HG03342 (cell line): ENCODE measurements around the gene CHST10.
"Not testable (repeated sequence)": the region's sequence is repeated elsewhere in the genome, so short reads cannot be mapped to it uniquely, and the experiment has no call there.

Source experiments
- ATAC-seq: cut with Tn5 transposase; IDR thresholded peaks from one replicate; pipeline ENCODE4 v1.9.1; 2021; ENCODE audit warnings: mild to moderate bottlenecking, moderate library complexity; ENCODE audit not compliant: unreplicated experiment

The CHST10 gene, protein sequence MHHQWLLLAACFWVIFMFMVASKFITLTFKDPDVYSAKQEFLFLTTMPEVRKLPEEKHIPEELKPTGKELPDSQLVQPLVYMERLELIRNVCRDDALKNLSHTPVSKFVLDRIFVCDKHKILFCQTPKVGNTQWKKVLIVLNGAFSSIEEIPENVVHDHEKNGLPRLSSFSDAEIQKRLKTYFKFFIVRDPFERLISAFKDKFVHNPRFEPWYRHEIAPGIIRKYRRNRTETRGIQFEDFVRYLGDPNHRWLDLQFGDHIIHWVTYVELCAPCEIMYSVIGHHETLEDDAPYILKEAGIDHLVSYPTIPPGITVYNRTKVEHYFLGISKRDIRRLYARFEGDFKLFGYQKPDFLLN

DNA sequence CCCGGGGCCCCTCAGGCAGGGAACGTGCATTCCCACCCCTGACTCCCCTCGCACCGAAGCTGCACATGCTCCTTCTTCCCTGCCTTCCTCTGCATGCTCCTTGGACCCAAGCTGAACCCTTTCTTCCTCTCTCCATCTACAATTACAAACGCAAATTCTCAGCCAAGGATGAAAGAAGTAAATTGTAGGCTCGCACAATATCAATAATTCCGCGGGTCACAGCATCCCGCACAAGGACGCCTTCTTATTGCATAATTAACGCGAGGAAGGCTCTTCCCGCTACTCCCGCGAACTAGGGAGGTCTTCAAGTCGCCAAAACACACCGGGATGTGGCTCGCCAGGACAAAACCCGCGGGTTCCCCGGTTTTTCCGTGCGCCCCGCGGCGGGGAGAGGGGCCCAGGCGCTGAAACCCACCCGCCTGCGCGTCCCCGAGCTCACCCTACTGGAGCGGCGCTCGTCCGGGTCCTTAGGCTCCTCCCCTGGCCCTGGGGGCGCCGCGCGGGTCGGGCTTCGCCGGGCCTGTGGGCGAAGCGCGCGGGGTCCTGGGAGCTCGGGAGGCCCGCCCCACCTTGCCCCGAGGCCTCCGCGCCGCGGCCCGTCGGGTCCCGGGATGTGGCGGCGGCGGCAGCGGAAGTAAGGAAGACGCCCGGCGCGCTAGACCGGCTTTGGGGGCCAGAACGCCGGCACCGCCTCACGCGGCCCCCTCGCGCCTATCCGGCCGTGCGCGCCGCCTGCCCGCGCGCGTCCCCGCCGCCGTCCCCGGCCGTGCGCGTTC, at the start of gene CHST10:
Gene CHST10, minus strand, starts transcription at position 734 of the 776 bp plus-strand sequence. CDS start 10,993 bp downstream, outside the sequence.
- ATAC-seq = peak; percentile 88

DNA sequence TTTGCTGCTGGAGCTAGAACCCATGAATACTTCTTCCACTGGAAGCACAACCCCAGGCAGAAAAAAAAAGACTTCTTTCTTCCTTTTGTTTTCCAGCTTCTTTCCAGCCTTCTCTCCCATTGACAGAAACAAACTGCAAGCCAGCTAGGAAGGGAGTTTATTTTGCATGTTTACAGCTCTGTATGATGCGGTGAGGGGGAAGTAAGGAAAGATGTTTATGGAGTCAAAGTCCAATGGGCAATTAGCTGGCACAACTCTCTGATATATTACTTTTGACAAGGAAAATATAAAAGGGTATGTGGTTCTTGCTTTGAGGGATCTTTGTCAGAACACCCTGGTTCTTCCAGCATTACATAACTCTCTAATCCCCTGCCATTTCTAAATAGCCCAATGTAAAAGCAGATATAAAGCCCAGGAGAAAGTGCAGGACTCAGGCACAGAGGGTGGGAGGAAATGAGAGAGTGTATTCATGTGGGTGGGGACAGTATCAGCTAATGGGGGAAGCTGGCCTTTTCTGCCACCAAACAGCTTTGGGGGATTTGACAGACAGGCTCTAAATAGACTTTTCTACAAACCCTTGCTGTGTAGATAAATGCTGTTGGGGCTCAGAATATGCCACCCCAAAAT, 43.5 kb upstream of the CHST10 start:
- no peak for ATAC-seq

- ATAC-seq = not testable (repeated sequence)
These were observed 38.9 kb upstream of the CHST10 start for GRCh38 chr2:100456357-100456756.

- no peak for ATAC-seq
These were observed 36.4 kb upstream of the CHST10 start for GRCh38 chr2:100453853-100454252.

DNA sequence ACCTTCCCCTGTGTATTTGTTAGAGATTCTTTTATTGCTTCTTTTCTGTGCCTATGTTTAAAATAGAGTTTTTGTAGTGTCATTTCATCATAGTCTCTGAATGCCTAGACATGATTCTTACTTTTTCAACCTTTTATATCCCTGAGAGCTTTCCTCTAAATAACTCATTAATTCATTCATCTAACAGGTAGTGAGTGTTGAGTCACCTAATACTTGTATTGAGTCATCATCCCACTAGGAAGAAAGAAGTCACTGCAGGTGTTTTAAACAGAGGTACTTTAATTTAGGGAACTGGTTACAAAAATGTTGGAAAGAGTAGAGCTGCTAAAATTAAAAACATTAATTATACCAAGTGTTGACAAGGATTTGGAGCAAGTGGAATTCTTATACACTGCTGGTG, 34.3 kb upstream of the CHST10 start:
- no peak for ATAC-seq

GRCh38 chr2:100451092-100451491, 33.6 kb upstream of the CHST10 start:
- no peak for ATAC-seq

DNA sequence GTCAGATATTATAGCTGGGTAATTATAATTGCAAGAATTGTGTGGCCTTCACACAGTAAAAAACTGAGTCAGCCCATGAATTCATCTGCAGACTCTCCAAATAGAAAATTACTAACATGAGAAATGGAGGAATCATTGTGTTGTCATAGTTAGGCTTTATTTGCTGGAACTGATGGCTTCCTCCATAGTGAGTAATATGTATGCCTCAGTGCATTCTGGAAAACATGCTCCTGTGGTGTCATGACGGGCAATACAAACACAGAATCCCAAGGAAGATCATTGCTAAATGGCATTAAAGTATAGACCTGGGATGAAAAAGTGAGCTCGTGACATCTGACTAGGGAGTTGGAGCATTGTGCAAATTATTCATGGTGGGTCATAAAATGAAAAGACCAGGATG, 29.2 kb upstream of the CHST10 start:
- no peak for ATAC-seq

- no peak for ATAC-seq
These were observed 20.3 kb upstream of the CHST10 start for GRCh38 chr2:100437751-100438150.

GRCh38 chr2:100429726-100430125, 12.3 kb upstream of the CHST10 start:
- no peak for ATAC-seq

DNA sequence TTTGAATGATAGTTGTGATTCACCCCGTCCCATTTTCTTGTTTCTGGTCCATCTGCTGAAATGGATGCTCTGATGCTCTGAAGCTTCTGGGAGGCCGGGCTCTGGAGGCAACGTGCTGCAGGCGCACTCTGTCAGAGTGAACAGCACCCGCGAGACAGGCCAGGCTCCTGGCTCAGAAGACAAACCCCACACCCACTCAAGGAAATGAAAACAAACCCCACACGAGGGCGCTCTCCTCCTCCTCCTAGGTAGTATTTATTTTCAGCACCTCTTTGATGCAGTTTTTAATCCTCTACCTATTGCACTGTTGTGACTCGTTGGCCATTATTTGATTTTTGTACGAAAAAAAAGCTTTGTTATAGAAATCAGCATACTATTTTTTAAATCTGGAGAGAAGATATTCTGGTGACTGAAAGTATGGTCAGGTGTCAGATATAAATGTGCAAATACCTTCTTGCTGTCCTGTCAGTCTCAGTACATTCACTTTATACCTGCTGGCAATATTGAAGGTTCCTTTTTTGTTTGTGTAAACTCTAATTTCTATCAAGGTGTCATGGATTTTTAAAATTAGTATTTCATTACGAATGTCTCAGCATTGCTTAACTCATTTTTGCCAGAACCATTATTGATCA, 10.3 kb upstream of the CHST10 start:
- ATAC-seq = no peak

- no peak for ATAC-seq
These were observed 9.6 kb upstream of the CHST10 start for GRCh38 chr2:100427111-100427510.

DNA sequence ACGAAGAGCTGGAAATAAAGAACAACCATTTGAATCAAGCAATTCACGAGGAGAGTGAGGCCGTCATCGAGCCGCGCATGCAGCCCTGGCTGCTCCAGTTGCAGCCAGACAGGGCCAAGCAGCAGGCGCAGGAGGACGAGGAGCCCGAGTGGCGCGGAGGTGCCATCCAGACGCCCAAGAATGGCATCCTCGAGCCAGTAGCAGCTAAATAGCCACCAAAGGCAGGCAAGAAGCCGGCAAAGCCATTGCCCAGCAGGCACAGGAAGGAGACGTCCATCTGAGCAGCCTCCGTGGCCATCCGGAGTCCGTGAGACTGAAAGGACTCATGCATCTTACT, 8.9 kb upstream of the CHST10 start:
- no peak for ATAC-seq

GRCh38 chr2:100425573-100426383, 8.3 kb upstream of the CHST10 start:
- no peak for ATAC-seq

DNA sequence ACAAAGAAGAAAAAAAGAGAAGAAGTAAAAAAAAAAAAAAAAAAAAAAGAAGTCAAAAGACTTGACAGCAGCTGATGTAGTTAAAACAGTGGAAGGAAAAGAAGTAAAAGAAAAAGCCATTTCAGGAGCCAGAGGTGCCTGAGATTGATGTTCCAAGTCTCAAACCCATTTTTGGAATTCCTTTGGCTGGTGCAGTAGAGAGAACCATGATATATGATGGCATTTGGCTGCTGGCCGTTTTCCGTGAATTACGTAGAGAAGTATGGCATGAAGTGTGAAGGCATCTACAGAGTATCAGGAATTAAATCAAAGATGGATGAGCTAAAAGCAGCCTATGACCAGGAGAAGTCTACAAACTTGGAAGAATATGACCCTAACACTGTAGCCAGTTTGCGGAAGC, 7.6 kb upstream of the CHST10 start:
- no peak for ATAC-seq

DNA sequence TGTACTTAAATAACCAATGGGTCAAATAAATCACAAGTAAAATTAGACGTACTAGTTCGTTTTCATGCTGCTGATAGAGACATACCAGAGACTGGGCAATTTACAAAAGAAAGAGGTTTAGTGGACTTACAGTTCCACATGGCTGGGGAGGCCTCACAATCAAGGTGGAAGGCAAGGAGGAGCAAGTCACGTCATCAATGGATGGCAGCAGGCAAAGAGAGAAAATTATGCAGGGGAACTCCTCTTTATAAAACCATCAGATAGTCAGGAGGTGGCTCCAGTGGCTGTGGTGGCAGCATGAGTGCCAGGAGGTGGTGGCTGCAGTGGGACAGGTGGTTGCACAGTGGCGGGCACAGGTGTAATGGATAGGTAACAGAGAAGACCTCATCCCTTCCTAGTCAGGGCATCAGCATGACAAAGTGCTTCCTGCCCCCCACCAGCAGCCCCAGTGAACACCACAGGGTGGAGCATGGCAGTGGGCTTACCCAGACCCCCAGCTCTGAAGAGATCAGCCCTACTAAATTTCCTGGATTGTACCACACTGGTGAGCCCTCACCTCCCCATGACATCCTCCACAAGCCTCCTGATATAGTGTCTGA, 6.9 kb upstream of the CHST10 start:
- no peak for ATAC-seq

GRCh38 chr2:100423631-100424030, 6.2 kb upstream of the CHST10 start:
- ATAC-seq = no peak

- no peak for ATAC-seq
These were observed 5.0 kb upstream of the CHST10 start for GRCh38 chr2:100422320-100423055.

GRCh38 chr2:100419915-100420314, 2.4 kb upstream of the CHST10 start:
- ATAC-seq = no peak

DNA sequence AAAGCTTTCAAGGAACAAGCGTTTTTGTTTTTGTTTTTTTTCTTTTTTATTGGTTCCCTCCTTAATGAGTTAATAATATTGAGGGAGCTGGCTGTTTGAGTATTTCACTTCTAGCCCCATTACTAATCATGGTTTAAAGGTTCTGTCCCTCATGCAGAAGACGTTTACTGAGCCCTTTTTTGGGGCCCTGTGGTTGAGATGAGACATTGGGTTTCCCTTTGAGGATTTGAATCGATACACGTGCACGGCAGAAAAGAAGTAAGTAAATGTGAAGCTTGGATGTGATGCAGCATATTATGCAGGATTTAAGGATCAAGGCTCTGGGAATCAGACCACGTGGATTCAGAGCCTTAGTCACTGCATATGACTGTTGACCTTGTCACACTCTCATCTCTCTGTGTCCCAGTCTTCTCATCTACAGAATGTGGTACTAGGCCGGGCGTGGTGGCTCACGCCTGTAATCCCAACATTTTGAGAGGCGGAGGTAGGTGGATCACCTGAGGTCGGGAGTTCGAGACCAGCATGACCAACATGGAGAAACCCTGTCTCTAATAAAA, 1.0 kb upstream of the CHST10 start:
- no peak for ATAC-seq
